Vagina (tissue), 2 donors: ENCODE measurements around the gene ASS1.

Experiments
- CTCF ChIP-seq, 3 experiments: fragments of 450-650 bp in 2 of 3; fragments of 200-600 bp in 1 of 3; sonication (generic) in 1 of 3; IDR thresholded peaks; one replicate each; pipeline ENCODE4 v1.5.1; 2017 to 2019; ENCODE audit warnings: antibody characterized with exemption in 3 of 3, mild to moderate bottlenecking in 2 of 3, moderate library complexity in 2 of 3
- POLR2A ChIP-seq, 2 donors: fragments of 450-650 bp; IDR thresholded peaks; one replicate each; pipeline ENCODE4 v1.6.1; 2017; ENCODE audit warnings: antibody characterized with exemption in 2 of 2, mild to moderate bottlenecking in 2 of 2, moderate library complexity in 2 of 2
- POLR2AphosphoS5 ChIP-seq, 2 donors: sonication (generic); formaldehyde crosslinking; IDR thresholded peaks; one replicate each; pipeline ENCODE4 v1.9.0; 2017; ENCODE audit warnings: antibody characterized with exemption in 2 of 2, mild to moderate bottlenecking in 2 of 2, low read depth in 1 of 2; ENCODE audit not compliant: insufficient read depth in 1 of 2

GRCh38 chr9:130429381-130429780 lies 15.4 kb upstream of the ASS1 start:
- TF ChIP-seq CTCF (IDR thresholded peaks at IDR 0.05) (no peak), POLR2AphosphoS5 (IDR thresholded peaks at IDR 0.05; ENCODE audit: insufficient read depth in 1 of 2, low read depth in 1 of 2) (no peak), POLR2A (IDR thresholded peaks at IDR 0.05) (no peak)
